ENCODE data around the gene SNUPN. TPM values are rescaled to one million over a fixed set of nuclear protein-coding genes. Genes with fewer than 3 reads are reported as not detected.
"Not testable (repeated sequence)": the region's sequence is repeated elsewhere in the genome, so short reads cannot be mapped to it uniquely, and the experiment has no call there.

The SNUPN gene
- total RNA-seq, 2 experiments from 2014 or later, result 44.4 to 71.1 TPM

DNA sequence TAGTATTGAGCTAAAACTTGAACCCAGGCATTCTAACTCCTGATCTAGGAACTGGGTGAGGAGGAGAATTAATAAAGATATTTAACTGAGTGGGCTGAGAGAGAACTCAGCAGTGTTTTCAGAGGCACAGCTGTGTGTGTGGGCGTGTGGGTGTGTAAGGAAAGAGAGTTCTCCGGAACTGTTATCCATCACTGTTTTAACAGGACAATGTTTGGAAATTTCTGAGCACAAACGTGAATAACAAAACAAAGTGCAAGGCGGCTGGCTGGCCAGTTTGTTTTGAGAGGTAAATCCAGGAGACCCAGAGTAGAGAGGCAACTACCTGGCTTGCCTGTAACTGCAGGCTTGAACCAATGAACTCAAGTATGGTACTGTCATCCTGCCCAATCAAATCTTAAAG lies 41.4 kb downstream of the SNUPN start:
- no peak overlapping the region for H3K27ac ChIP-seq (ENCODE audit: low read depth, low read length, poor library complexity, severe bottlenecking)
- no peak for DNase-seq (ENCODE audit: low spot score)
- BruUV-seq (replicated peaks), result no TSS peak
- no peak overlapping the region for H2AFZ ChIP-seq (ENCODE audit: low read length)
- intact Hi-C loops (cut with micrococcal nuclease; ENCODE audit: unreplicated experiment), result no loop called here
- peaks cover 7% of the 10 kb centered on the region; the same call in 1 of the 2 replicates for H3K36me3 ChIP-seq (ENCODE audit: insufficient read depth, low read length)
- ChIA-PET CTCF (ENCODE audit: unreplicated experiment) (no interaction called here), POLR2A (no interaction called here)
- H3K4me2 ChIP-seq (ENCODE audit: low read length), result no peak overlapping the region
- no peaks in the 10 kb centered on the region for H3K9me2 ChIP-seq (ENCODE audit: insufficient read depth, low read length)
- peaks cover 5% of the 10 kb centered on the region for H3K4me1 ChIP-seq (ENCODE audit: insufficient read depth, low read length, poor library complexity, severe bottlenecking)
- no peaks in the 10 kb centered on the region for H3K9me3 ChIP-seq (ENCODE audit: low read length)
- H3K79me2 ChIP-seq (ENCODE audit: insufficient read depth, low read depth, low read length), result no peaks in the 10 kb centered on the region
- no peak overlapping the region for H3K4me3 ChIP-seq (ENCODE audit: low read depth, low read length, poor library complexity, severe bottlenecking)
- no peak for TF ChIP-seq EZH2phosphoT487 (IDR thresholded peaks at IDR 0.05; ENCODE audit: borderline replicate concordance, low read depth, low read length)
- TF ChIP-seq, protein P1, sequence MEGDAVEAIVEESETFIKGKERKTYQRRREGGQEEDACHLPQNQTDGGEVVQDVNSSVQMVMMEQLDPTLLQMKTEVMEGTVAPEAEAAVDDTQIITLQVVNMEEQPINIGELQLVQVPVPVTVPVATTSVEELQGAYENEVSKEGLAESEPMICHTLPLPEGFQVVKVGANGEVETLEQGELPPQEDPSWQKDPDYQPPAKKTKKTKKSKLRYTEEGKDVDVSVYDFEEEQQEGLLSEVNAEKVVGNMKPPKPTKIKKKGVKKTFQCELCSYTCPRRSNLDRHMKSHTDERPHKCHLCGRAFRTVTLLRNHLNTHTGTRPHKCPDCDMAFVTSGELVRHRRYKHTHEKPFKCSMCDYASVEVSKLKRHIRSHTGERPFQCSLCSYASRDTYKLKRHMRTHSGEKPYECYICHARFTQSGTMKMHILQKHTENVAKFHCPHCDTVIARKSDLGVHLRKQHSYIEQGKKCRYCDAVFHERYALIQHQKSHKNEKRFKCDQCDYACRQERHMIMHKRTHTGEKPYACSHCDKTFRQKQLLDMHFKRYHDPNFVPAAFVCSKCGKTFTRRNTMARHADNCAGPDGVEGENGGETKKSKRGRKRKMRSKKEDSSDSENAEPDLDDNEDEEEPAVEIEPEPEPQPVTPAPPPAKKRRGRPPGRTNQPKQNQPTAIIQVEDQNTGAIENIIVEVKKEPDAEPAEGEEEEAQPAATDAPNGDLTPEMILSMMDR (conservative IDR thresholded peaks at IDR 0.05; ENCODE audit: low read length), result no peak
- H4K20me1 ChIP-seq (ENCODE audit: insufficient read depth, low read length), result no peaks in the 10 kb centered on the region

GRCh38 chr15:75583701-75584100 lies 41.8 kb downstream of the SNUPN start:
- peaks cover 5% of the 10 kb centered on the region for H3K4me1 ChIP-seq (ENCODE audit: insufficient read depth, low read length, poor library complexity, severe bottlenecking)
- POLR2A ChIA-PET, result no interaction called here

DNA sequence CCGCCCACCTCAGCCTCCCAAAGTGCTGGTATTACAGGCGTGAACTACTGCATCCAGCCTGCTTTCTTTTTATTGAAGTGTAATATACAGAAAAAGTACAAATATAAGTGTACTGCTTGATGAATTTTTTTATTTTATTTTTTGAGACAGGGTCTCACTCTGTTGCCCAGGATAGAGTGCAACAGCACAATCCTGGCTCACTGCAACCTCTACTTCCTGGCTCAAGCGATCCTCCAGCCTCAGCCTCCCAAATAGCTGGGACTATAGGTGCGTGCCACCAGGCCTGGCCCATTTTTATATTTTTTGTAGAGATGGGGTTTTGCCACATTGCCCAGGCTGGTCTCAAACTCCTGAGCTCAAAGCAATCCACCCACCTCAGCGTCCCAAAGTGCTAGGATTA lies 42.6 kb downstream of the SNUPN start:
- CTCF ChIA-PET (ENCODE audit: unreplicated experiment); H4K20me1 ChIP-seq (ENCODE audit: insufficient read depth, low read length); H3K9me3 ChIP-seq (ENCODE audit: low read length); BruUV-seq (replicated peaks); H3K4me1 ChIP-seq (ENCODE audit: insufficient read depth, low read length, poor library complexity, severe bottlenecking); H3K4me3 ChIP-seq (ENCODE audit: low read depth, low read length, poor library complexity, severe bottlenecking); H3K4me2 ChIP-seq (ENCODE audit: low read length); H3K79me2 ChIP-seq (ENCODE audit: insufficient read depth, low read depth, low read length); H2AFZ ChIP-seq (ENCODE audit: low read length); H3K36me3 ChIP-seq (ENCODE audit: insufficient read depth, low read length); H3K27ac ChIP-seq (ENCODE audit: low read depth, low read length, poor library complexity, severe bottlenecking); H3K9me2 ChIP-seq (ENCODE audit: insufficient read depth, low read length); intact Hi-C loops (cut with micrococcal nuclease; ENCODE audit: unreplicated experiment); DNase-seq (ENCODE audit: low spot score): not testable (repeated sequence)
- POLR2A ChIA-PET, result interaction anchor here (0.7 kb wide), 1 partner anchor 171 kb away, joined by 6 read pairs; no protein-coding TSS in a partner anchor

More at GRCh38 chr15:75583701-75584100, 41.8 kb downstream of the SNUPN start:
- H3K9me2 ChIP-seq (ENCODE audit: insufficient read depth, low read length), result no peaks in the 10 kb centered on the region
- H3K79me2 ChIP-seq (ENCODE audit: insufficient read depth, low read depth, low read length), result no peaks in the 10 kb centered on the region
- no peak overlapping the region for H2AFZ ChIP-seq (ENCODE audit: low read length)
- H3K27ac ChIP-seq (ENCODE audit: low read depth, low read length, poor library complexity, severe bottlenecking), result no peak overlapping the region
- intact Hi-C loops (cut with micrococcal nuclease; ENCODE audit: unreplicated experiment), result no loop called here
- no peak overlapping the region for H3K4me3 ChIP-seq (ENCODE audit: low read depth, low read length, poor library complexity, severe bottlenecking)
- no peak for TF ChIP-seq EZH2phosphoT487 (IDR thresholded peaks at IDR 0.05; ENCODE audit: borderline replicate concordance, low read depth, low read length)
- TF ChIP-seq, protein P1 (conservative IDR thresholded peaks at IDR 0.05; ENCODE audit: low read length), result no peak
- BruUV-seq (replicated peaks), result no TSS peak
- H3K36me3 ChIP-seq (ENCODE audit: insufficient read depth, low read length), result peaks cover 4% of the 10 kb centered on the region; the same call in 1 of the 2 replicates
- no peaks in the 10 kb centered on the region for H3K9me3 ChIP-seq (ENCODE audit: low read length)
- H3K4me2 ChIP-seq (ENCODE audit: low read length), result no peak overlapping the region
- DNase-seq (ENCODE audit: low spot score), result no peak
- CTCF ChIA-PET (ENCODE audit: unreplicated experiment), result no interaction called here
- no peaks in the 10 kb centered on the region for H4K20me1 ChIP-seq (ENCODE audit: insufficient read depth, low read length)
